ENCODE data around the gene IKZF2.

DNA sequence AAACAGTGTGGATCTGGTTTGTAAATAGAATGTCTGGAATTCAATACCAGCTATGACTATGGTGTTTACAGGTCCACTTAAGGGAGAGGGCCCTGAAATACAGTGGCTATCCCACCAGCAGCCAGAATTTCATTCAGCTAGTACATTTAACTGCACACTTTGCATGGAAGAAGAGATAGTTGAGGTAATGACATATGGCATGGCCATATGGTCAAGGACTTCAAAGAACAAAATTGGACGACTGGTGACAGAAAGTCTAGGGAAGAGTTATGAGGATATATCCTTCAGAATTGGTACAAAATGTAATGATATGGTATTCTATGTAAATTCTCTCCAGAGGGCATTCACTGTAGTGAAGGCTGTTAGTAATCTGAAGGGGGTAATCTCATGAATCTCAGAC, 105.0 kb downstream of the IKZF2 start:
- TF ChIP-seq, protein P1, sequence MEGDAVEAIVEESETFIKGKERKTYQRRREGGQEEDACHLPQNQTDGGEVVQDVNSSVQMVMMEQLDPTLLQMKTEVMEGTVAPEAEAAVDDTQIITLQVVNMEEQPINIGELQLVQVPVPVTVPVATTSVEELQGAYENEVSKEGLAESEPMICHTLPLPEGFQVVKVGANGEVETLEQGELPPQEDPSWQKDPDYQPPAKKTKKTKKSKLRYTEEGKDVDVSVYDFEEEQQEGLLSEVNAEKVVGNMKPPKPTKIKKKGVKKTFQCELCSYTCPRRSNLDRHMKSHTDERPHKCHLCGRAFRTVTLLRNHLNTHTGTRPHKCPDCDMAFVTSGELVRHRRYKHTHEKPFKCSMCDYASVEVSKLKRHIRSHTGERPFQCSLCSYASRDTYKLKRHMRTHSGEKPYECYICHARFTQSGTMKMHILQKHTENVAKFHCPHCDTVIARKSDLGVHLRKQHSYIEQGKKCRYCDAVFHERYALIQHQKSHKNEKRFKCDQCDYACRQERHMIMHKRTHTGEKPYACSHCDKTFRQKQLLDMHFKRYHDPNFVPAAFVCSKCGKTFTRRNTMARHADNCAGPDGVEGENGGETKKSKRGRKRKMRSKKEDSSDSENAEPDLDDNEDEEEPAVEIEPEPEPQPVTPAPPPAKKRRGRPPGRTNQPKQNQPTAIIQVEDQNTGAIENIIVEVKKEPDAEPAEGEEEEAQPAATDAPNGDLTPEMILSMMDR (IDR thresholded peaks at IDR 0.05; ENCODE audit: low read depth, low read length): no peak
- TF ChIP-seq POLR2A (IDR thresholded peaks at IDR 0.05; ENCODE audit: extremely low read depth, insufficient read length) (no peak), MYC (IDR thresholded peaks at IDR 0.05; ENCODE audit: low read depth, low read length) (no peak)
- TF ChIP-seq, protein P2, sequence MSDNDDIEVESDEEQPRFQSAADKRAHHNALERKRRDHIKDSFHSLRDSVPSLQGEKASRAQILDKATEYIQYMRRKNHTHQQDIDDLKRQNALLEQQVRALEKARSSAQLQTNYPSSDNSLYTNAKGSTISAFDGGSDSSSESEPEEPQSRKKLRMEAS (IDR thresholded peaks at IDR 0.05; ENCODE audit: low read depth, low read length): no peak
